Endothelial cell of umbilical vein (primary cell): ENCODE data around the gene NINL. TPM values are rescaled to one million over a fixed set of nuclear protein-coding genes. Genes with fewer than 3 reads are reported as not detected.

Experiments used
- BruUV-seq: library from RNA; stranded (reverse); fragments of 400-500 nt; replicated peaks from 2 replicates; lab custom pipeline; 2021; lab: Mats Ljungman, UMichigan
- CTCF ChIA-PET: fragments of 300-600, 350-600 bp; sonication (Branson Sonifier 250); formaldehyde crosslinking; loops from one replicate; lab custom pipeline; 2021; ENCODE audit warnings: antibody characterized with exemption, inconsistent platforms; lab: Charles Lee
- POLR2A ChIA-PET: fragments of 300-600, 350-600 bp; sonication (Branson Sonifier 250); formaldehyde crosslinking; loops from one replicate; lab custom pipeline; 2021; ENCODE audit warnings: antibody characterized with exemption, inconsistent platforms; lab: Charles Lee
- DNase-seq: peaks from one replicate; pipeline ENCODE4 v3.0.0-alpha.2; 2011; ENCODE audit warnings: low read depth, low spot score
- FAIRE-seq: peaks from 2 replicates; lab custom pipeline; 2011; peaks lifted over from hg19 to GRCh38; lab: Jason Lieb, UNC
- H2AFZ ChIP-seq: 2 replicates; pipeline ENCODE4 v1.6.0; 2012; ENCODE audit warnings: low read depth, low read length, control low read depth, inconsistent platforms
- H3K27ac ChIP-seq: 2 replicates; pipeline ENCODE4 v1.5.1; 2011; ENCODE audit warnings: low read depth, mild to moderate bottlenecking, control low read depth, low read length, moderate library complexity; ENCODE audit not compliant: insufficient read depth
- H3K27me3 ChIP-seq, 2 experiments: 2 replicates each; pipeline versions ENCODE4 v1.6.0 to v1.6.1; 2011; ENCODE audit warnings: low read length in 2 of 2, mixed read lengths in 1 of 2; ENCODE audit not compliant: control insufficient read depth in 2 of 2, insufficient read depth in 2 of 2
- H3K36me3 ChIP-seq, 2 experiments: 2 replicates in 1 of 2; 3 replicates in 1 of 2; pipeline ENCODE4 v1.5.1; 2011; ENCODE audit warnings: low read length in 2 of 2, mild to moderate bottlenecking in 1 of 2, moderate library complexity in 1 of 2; ENCODE audit not compliant: control insufficient read depth in 2 of 2, insufficient read depth in 2 of 2; ENCODE audit errors: extremely low read depth in 1 of 2
- H3K4me1 ChIP-seq: 3 replicates; pipeline ENCODE4 v1.5.1; 2011; ENCODE audit warnings: mild to moderate bottlenecking, low read length; ENCODE audit not compliant: control insufficient read depth, insufficient read depth; ENCODE audit errors: extremely low read depth
- H3K4me2 ChIP-seq: 2 replicates; pipeline ENCODE4 v1.6.1; 2011; ENCODE audit warnings: low read length, control low read depth, mixed read lengths; ENCODE audit not compliant: insufficient read depth
- H3K4me3 ChIP-seq, 3 experiments: fragments of 200-600 bp in 1 of 3; sonication (generic), shearing (Covaris generic) in 1 of 3; replicated peaks in 1 of 3; 2 replicates each; pipeline ENCODE4 v1.5.1; 2011 to 2016; ENCODE audit warnings: control low read depth in 3 of 3, low read length in 3 of 3, mild to moderate bottlenecking in 2 of 3, inconsistent platforms in 1 of 3, low read depth in 1 of 3, moderate library complexity in 1 of 3; ENCODE audit not compliant: insufficient read depth in 1 of 3
- H3K79me2 ChIP-seq: 2 replicates; pipeline ENCODE4 v1.6.0; 2012; ENCODE audit warnings: low read length, inconsistent platforms; ENCODE audit not compliant: control insufficient read depth, insufficient read depth
- H3K9ac ChIP-seq: replicated peaks from 2 replicates; pipeline ENCODE3; 2011; ENCODE audit warnings: low read length, control low read depth; ENCODE audit not compliant: insufficient read depth; ENCODE audit errors: extremely low read depth
- H3K9me1 ChIP-seq: replicated peaks from 3 replicates; pipeline ENCODE4 v1.6.0; 2011; ENCODE audit warnings: mild to moderate bottlenecking, low read length; ENCODE audit not compliant: control insufficient read depth, insufficient read depth; ENCODE audit errors: extremely low read depth
- H3K9me3 ChIP-seq: replicated peaks from 2 replicates; pipeline ENCODE4 v1.5.1; 2012; ENCODE audit warnings: low read length, inconsistent platforms; ENCODE audit not compliant: control insufficient read depth, insufficient read depth
- H4K20me1 ChIP-seq: replicated peaks from 2 replicates; pipeline ENCODE3; 2011; ENCODE audit warnings: mild to moderate bottlenecking, low read length; ENCODE audit not compliant: control insufficient read depth, insufficient read depth; ENCODE audit errors: extremely low read depth
- EZH2 ChIP-seq: IDR thresholded peaks from 2 replicates; pipeline ENCODE4 v1.6.1; 2012; ENCODE audit warnings: borderline replicate concordance, low read depth, mild to moderate bottlenecking, moderate library complexity, low read length, inconsistent platforms; ENCODE audit not compliant: severe bottlenecking
- FOS ChIP-seq: IDR thresholded peaks from 2 replicates; pipeline ENCODE4 v1.6.1; 2011; ENCODE audit warnings: mild to moderate bottlenecking, low read length, moderate library complexity, borderline replicate concordance; ENCODE audit not compliant: insufficient read depth
- GATA2 ChIP-seq: IDR thresholded peaks from 2 replicates; pipeline ENCODE4 v1.7.0; 2011; ENCODE audit warnings: low read depth, mild to moderate bottlenecking, moderate library complexity, mixed read lengths, low read length; ENCODE audit not compliant: insufficient read length, insufficient read depth
- JUN ChIP-seq: IDR thresholded peaks from 2 replicates; pipeline ENCODE4 v1.6.1; 2011; ENCODE audit warnings: borderline replicate concordance, low read depth; ENCODE audit not compliant: insufficient read length, insufficient read depth
- MAX ChIP-seq: IDR thresholded peaks from 2 replicates; pipeline ENCODE4 v1.6.1; 2011; ENCODE audit not compliant: insufficient read depth, insufficient read length
- MYC ChIP-seq: IDR thresholded peaks from one replicate; pipeline ENCODE4 v1.6.1; 2011; ENCODE audit warnings: mild to moderate bottlenecking, low read depth, low read length
- POLR2A ChIP-seq: IDR thresholded peaks from 2 replicates; pipeline ENCODE4 v1.6.1; 2012; ENCODE audit warnings: low read depth, mild to moderate bottlenecking, control low read depth, low read length
- POLR2AphosphoS5 ChIP-seq: IDR thresholded peaks from 2 replicates; pipeline ENCODE4 v1.6.1; 2012; ENCODE audit warnings: low read depth, mild to moderate bottlenecking, control low read depth, low read length, moderate library complexity; ENCODE audit not compliant: insufficient read depth
- dilution Hi-C: fragments of 300-500 bp; cut with MboI; formaldehyde crosslinking; loops from one replicate; pipeline ENCODE4 v1.15.0; 2019; ENCODE audit warnings: low sequenced_read_pairs; ENCODE audit not compliant: extremely low pct_ligation_motif_present
- intact Hi-C: fragments of 100-400 bp; cut with micrococcal nuclease; formaldehyde crosslinking; loops from one replicate; pipeline ENCODE4 v1.10.0; 2022
- polyA plus RNA-seq, 4 experiments: library from polyadenylated mRNA; depleted of rRNA in 3 of 4; stranded (reverse) in 3 of 4; unstranded in 1 of 4; fragments of >200 nt; gene quantifications; 2 replicates each; pipeline versions ENCODE4 v1.2.1 to v1.2.3, GENCODE V29; 2011 to 2012; ENCODE audit warnings: missing spikeins in 1 of 4
- total RNA-seq: library from RNA; stranded (reverse); gene quantifications from 2 replicates; pipeline ENCODE4 v1.2.3, GENCODE V29; 2021
- TF ChIP-seq, protein P1 (sequence below), 2 donors: IDR thresholded peaks; 1 replicate in 1 of 2; 2 replicates in 1 of 2; pipeline ENCODE4 v1.5.1; 2011; ENCODE audit warnings: low read length in 2 of 2, mild to moderate bottlenecking in 2 of 2, moderate library complexity in 2 of 2, control low read depth in 1 of 2, inconsistent platforms in 1 of 2, low read depth in 1 of 2; ENCODE audit not compliant: insufficient read depth in 1 of 2; ENCODE audit errors: extremely low read depth in 1 of 2

NINL gene
- total and polyA plus RNA-seq, 2 donors (not counting 3 experiments of a cell fraction or from before 2014, with no cell fraction given) = 13.2 to 25.5 TPM

GRCh38 chr20:25606094-25606695 lies 20.9 kb upstream of the NINL start:
- ChIA-PET POLR2A (no interaction called here), CTCF (interaction anchor here (1.0 kb wide), 1 partner anchor 31 kb away, joined by 3 read pairs; no protein-coding TSS in a partner anchor)
- no TSS peak for BruUV-seq
- Histone ChIP-seq H3K4me3 (no peak overlapping the region), H3K27ac (no peak overlapping the region), H3K9me1 (no peaks in the 10 kb centered on the region), H3K4me2 (no peak overlapping the region), H3K9ac (no peak overlapping the region), H2AFZ (no peak overlapping the region), H3K4me1 (no peaks in the 10 kb centered on the region), H4K20me1 (no peaks in the 10 kb centered on the region), H3K79me2 (no peaks in the 10 kb centered on the region), H3K36me3 (no peaks in the 10 kb centered on the region), H3K27me3 (no peaks in the 10 kb centered on the region), H3K9me3 (no peaks in the 10 kb centered on the region)
- dilution Hi-C loops (no loop called here), intact Hi-C loops (no loop called here)
- DNase-seq (no peak), FAIRE-seq (no peak)
- TF ChIP-seq EZH2 (no peak), POLR2AphosphoS5 (no peak), JUN (no peak), FOS (no peak), MAX (no peak), POLR2A (no peak), MYC (no peak)

GRCh38 chr20:25605148-25605547 lies 19.8 kb upstream of the NINL start:
- Histone ChIP-seq H3K9me1 (no peaks in the 10 kb centered on the region), H3K27ac (no peak overlapping the region), H3K36me3 (no peaks in the 10 kb centered on the region), H3K79me2 (no peaks in the 10 kb centered on the region), H3K4me1 (no peaks in the 10 kb centered on the region), H3K27me3 (no peaks in the 10 kb centered on the region), H2AFZ (no peak overlapping the region), H3K9me3 (no peaks in the 10 kb centered on the region), H4K20me1 (no peaks in the 10 kb centered on the region), H3K4me2 (no peak overlapping the region), H3K4me3 (no peak overlapping the region), H3K9ac (no peak overlapping the region)
- no TSS peak for BruUV-seq
- CTCF ChIA-PET = no interaction called here
- DNase-seq = no peak
- dilution Hi-C loops (no loop called here), intact Hi-C loops (no loop called here)
- POLR2A ChIA-PET = no interaction called here
- FAIRE-seq = no peak
- TF ChIP-seq EZH2 (no peak), MAX (no peak), POLR2A (no peak), POLR2AphosphoS5 (no peak), JUN (no peak), GATA2 (no peak), MYC (no peak), FOS (no peak)
- TF ChIP-seq, protein P1, sequence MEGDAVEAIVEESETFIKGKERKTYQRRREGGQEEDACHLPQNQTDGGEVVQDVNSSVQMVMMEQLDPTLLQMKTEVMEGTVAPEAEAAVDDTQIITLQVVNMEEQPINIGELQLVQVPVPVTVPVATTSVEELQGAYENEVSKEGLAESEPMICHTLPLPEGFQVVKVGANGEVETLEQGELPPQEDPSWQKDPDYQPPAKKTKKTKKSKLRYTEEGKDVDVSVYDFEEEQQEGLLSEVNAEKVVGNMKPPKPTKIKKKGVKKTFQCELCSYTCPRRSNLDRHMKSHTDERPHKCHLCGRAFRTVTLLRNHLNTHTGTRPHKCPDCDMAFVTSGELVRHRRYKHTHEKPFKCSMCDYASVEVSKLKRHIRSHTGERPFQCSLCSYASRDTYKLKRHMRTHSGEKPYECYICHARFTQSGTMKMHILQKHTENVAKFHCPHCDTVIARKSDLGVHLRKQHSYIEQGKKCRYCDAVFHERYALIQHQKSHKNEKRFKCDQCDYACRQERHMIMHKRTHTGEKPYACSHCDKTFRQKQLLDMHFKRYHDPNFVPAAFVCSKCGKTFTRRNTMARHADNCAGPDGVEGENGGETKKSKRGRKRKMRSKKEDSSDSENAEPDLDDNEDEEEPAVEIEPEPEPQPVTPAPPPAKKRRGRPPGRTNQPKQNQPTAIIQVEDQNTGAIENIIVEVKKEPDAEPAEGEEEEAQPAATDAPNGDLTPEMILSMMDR (IDR thresholded peaks at IDR 0.05; ENCODE audit: extremely low read depth in 1 of 2, insufficient read depth in 1 of 2, low read depth in 1 of 2, low read length in 2 of 2) = no peak
